GM18499 (cell line): Measurements from ENCODE around the gene VANGL1.

Experiments used
- ATAC-seq: cut with Tn5 transposase; IDR thresholded peaks from one replicate; pipeline ENCODE4 v1.9.1; 2021; ENCODE audit warnings: moderate number of reproducible peaks; ENCODE audit not compliant: insufficient read depth, unreplicated experiment

VANGL1 gene

DNA sequence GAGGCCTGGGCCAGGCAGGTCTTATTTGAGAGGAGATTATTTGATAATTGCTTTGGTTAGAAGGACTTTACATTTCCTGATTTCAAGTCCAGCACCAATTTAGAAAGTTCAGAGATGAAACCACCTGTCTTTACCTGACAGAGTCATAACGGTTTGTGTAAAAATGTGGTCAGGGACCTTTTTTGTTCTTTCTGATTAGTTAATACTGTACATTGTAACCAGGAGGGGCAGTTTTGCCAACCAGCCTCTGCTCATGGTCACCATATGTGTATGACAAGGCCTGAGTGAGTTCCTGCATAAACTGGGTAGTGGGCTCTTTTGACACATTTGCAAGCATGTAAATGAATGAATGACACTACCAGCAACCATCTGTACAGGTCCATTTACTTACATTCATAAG lies 55.8 kb downstream of the VANGL1 start:
- no peak for ATAC-seq

DNA sequence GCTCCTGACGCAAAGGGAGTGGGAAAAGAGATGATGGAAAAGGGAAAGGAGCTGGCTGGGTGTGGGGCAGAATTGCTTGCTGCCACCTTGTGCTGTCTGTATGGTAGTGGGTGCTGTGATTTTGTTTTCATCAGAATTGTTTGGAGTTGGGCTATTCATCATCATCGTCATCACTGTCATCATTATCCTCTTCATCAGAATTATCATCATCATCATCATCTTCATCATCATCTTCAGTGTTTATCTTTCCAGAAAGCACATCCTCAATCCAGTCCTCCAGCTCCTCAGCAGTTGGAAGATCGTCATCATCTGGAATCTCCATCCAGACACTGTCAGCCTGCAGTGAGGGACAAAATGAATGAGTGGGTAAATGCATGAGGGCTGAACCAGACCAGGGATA lies 59.3 kb downstream of the VANGL1 start:
- no peak for ATAC-seq

DNA sequence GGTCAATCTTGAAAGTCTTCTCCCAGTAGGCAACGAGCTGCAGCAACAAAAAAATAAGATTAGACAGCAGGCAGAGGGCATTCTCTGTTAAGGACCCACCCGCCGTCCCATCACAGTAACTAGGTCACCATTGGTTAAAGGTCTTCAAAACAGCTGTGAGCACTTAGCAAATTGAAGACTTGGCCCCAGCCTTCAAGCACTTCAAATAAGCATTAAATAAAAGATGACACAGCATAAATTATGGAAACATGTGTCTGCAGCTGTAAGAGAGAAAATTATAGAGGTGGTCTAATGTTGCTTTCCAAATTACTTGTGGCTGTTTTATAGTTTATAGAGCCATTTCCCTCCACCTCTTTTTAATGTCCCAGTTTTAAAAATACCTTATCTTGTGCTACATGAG lies 61.2 kb downstream of the VANGL1 start:
- no peak for ATAC-seq

DNA sequence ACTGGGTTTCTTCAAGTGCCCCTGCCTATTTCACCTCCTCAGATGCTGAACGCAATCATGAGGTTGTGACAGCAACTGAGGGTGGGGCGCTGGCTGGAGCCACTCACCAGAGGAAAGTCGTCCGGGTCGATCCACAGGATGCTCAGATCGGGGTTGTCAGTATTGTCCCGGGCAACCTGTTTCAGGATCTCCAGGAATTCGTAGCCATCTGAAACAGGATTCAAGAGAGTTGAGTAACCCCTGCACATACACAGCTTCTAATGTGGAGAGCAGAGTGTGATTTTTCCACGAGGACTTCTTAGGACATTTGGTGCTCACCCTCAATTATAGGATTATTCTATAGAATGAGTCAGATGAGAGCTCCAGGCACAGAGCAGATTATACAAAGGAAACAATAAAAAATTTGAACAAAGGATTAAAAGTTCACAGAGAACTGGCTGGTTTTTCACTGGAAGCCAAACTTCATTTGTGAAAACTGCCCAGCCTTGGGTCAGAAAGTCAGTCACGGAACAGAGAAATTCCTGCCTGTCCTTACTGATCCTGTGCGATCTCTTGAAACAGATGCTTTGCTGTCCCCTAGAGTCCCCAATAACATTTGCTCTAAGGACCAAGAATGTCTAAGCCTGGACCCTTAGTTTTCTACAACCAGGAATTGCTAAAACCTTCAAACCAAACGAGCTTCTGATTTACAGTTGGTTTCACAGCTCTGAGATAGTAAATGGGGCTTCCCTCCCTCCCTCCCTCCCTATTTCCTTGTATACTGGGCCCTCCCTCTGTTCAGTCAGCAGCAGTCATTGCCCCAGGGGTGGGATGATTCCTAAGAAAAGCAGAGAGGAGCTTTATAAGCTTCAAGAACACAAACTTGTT lies 63.5 kb downstream of the VANGL1 start:
- ATAC-seq = no peak

DNA sequence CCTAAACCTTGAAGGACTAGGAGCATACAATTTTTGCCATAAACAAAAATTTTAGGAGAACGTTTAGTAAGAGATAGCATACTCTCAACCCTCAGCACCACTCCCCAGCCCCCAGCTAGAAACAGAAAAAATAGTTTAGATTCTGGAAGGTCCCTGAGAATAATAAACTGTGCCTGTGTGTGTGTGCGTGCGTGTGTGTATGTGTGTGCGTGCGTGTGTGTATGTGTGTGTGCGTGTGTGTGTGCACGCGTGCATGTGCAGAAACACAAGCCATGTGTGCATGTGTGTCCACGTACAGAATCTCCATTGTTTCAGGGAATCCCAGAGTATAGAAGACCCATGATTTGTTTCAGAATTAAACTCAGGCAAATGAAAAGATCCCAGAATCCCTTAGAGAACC lies 64.2 kb downstream of the VANGL1 start:
- no peak for ATAC-seq

DNA sequence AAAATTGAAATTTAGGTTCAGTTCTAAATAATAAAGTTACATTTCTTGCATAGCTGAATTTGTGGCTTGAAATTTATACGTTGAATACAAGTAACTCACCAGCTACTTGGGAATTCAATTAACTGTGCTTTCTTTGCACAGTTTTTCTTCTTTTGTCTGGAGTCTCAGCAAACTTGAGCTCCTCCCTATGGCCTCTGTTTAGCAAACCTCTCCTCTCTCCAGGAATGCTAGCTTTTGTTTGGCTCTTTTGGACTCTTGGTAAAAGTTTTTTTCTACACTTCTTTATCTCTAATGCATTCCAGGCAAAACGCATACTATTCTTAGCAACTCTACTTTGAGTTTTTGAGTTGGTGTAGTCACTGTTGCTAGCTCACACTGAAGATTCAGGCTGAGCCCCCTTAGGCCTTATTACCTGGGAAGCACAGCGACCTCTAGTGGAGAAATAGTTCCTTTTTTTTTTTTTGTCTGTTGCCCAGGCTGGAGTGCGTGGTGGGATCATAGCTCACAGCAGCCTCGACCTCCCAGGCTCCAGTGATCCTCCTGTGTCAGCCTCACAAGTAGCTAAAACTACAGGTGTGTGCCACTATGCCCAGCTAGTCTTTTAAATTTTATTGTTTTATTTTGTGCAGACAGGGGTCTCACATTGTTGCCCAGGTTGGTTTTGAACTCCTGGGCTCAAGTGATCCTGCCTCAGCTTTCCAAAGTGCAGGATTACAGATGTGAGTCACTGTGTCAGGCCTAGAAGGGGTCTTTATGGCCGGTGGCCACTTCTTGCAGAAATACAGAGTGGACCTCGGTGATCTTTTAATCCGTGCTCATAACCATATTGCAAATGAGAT lies 65.0 kb downstream of the VANGL1 start:
- peak; percentile 74 for ATAC-seq

DNA sequence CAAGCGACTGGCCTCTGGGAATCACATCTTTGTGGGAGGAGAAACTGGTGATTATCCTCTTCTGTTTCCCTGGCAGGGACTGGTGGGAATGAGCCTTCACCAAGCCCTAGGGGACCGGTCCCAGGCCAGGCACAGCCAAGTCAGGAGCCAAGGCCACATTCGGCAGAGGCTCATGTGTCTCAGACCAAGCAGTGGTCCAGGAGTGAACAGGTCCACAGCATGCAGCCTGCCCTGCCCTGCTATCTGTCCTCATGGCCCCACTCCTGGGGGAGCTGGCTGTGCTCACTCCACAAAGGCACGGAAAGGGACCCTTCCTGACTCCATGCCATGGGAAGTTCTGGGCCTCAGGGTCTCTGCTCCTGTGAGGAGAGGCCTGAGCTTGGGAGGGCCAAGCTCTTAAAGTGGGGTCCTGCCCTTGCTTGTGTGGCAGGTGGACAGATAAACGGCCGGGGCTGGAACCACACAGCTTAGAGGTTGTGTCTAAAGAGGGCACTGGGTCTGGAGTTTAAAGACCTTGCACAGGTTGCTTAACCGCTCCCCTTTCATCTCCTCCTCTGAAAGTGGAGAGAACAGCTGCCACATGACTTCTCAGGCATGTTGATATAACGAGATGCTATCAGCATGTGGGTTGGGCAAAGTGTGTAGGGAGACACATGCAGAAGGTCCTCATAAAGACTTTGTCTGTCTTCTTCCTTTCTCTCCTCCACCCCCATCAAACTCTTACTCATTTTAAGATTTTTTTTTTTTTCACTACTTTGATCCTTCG lies 69.3 kb downstream of the VANGL1 start:
- ATAC-seq = no peak

DNA sequence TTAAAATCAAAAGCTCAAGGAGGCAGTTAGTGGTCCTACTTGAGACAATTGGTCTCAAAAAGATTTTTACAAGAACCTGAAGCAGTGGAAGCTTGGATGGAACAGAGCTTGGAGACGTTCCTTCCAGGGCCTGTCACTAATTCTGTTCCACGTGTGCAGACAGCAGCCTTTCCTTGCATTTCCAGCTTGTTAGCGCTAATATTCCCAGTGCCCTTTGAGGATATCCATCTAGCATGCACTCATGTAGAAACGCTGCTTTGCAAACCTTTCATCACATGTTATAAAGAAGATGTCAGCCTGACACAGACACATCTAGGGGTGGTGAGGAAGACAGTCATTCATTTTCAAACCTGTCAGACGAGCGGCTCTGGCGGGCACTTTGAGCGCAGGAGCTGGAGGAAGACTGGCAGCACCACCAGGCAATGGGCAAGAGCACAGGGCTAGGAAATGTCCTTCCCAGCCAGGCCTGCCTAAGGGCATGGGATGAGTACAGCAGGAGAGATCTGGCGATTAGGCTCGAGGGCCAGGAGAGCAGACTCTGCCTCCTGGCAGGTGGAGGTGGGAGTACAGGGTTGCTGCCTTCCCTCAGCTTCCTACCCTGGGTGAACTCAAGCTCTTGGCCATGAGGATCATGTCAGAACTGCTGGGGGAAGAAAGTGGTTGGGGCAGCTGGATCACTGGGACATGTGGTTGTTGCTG lies 71.3 kb downstream of the VANGL1 start:
- ATAC-seq = no peak

DNA sequence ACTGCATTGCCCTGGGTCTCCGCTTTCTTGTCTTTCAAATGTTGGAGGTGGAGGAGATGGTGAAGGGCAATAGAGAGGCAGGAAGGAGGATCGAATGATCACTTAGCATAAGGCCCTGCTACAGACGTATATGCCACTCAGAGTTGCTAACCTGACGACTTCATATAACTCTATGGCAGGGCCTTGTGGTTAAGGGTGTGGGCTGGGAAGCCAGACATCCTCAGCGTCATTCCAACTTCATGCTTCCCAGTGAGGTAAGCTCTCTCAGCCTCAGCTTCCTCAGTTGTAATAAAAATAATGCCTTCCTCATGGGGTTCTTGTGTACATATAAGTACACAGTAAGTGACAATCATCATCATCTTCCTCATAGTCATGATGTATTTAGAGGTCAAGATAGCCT lies 72.1 kb downstream of the VANGL1 start:
- ATAC-seq = no peak

DNA sequence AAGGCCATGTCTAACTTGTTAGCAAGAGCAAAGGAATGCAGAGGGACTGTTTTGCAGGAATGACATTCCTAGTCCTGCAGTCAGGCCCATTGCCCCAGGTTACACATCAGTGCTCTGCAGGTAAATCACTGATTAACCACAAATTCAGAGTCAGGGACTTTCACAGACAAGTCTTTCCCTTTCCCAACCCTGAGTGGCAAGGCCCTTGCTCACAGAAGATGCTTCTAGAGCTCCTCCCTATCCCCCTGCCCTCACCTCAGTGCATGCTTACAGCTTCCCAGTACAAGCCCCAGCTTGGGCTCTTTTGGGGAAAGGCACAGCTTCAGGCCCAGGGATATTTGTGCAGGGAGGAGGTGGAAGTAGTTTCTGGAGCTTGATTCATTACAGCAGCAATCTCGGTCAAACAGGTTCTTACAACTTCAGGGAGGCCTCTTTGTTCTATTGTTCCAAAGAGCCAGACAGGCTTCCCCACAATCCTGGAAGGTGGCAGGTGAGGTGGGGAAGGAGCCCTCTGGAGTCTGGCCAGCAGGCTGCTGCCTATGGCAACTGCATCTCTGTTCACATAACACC lies 72.9 kb downstream of the VANGL1 start:
- ATAC-seq = no peak

DNA sequence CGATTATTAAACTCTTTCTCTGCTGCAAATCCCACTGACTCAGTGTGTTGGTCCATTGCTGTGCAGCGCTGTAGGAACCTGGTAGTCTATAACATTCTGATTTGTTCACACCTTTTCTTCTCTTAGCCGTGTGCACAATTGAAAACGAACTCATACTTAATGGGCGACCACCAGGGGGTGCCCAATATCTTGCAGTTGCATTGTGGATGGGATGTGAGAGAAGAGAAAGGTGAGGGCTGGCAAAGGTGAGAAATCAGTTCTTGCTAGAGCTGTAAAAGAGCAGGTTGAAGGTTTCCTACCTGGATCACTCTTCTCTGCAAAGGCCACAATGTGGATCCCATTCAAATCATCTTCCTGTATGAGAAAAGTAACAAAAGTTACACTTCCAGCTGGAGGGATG lies 75.8 kb downstream of the VANGL1 start:
- no peak for ATAC-seq

DNA sequence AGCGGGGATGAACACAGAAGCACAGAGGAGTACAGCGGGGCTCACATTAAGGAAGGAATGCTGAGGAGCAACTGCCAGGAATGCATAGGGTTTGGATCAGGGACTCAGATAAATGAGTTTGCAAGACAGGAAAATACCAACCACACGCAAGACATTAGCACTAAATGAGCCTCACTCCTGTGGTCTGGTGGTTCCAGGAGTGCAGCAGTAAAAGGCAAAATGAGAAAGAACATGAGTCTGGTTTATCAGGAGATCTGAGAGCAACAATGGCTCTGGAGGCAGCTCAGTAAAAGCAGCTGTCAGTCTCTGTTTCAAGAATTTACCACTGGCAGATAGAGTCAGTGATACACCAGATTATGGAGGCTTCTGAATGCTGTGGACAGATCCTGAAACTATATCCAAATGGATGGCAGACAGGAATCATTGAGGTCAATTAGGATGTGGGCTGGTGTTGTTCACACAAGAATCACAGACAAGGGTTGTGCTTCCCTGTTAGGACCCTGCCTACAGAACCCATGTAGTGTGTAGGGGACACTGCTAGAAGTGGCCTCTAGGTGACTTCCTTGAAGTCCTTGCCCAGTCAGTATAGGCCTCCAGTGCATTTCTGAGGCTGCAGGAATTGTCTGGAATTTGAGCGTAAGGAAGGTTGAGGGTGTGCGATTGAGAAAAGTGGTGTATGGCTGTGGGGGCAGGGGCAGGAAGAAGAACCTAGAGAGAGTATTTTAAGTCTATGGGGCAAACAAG lies 76.4 kb downstream of the VANGL1 start:
- no peak for ATAC-seq

DNA sequence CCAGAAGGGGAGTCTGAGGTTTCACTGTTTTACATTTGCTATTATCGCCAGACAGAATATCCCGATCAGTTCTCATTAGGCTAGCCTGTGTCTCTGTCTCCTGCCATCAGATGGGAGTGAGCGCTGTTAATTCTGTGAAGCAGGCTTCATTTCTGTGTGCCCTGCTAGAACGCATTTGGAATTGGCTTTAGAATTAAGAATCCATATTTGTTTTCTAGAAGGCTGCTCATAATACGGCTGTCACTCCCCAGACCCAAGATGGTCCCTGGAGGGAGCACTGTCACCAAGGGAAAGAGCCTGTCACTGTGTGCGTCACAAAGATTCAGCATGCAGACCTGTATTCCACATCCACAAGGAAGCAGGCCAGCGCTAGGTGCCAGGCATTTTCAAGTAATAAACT lies 77.5 kb downstream of the VANGL1 start:
- no peak for ATAC-seq

DNA sequence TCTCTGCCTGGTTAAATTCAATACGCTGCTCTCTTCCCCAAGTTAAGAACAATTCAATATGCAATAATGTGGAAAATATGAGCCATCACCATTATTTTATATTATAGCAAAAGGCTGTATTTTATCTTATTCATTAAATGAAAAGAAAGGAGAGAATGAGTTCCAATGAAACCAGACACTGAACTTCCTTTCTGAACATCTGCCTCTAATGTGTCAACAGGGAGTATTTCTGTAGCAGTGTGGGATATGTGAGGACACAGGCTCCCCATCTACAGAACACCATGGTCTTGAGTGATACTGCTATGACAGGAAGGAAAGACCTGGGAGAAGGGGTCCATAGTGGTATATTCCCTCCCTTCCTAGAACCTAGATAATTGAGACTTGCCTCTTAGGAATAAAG lies 80.5 kb downstream of the VANGL1 start:
- no peak for ATAC-seq

DNA sequence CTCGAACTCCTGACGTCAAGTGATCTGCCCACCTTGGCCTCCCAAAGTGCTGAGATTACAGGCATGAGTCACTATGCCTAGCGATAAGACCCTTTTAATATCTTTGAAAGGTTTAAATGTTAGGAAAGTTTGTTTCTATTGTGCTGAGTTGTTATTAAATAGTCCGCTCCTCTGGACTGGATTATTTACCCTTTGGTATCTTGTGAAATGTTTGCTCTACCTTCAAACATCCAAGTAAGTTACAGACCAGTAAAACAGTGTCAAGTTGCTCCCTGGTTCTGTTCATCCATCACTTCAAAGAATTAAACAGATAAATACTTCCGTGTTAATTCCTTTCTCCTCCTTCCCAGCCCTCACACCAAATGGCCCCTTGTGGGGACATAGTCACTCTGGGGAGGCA lies 82.0 kb downstream of the VANGL1 start:
- no peak for ATAC-seq

DNA sequence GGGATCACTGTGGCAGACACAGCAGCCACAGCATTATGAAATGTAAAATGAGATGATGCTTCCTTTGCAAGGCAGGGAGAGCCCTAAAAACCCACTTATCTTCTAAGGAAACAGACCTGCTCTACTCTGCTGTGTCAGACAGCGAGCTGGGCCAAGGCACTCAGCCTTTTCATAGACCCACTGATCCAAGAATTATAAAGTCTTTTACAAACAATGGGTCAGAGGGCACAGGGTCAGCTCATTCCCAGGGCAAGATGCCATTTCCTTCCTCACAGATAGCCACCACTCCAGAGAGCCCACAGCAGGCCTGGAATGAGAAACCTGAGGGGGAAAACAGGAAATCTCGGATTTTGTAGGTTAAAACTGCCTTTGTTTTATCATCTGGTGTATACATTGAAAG lies 83.8 kb downstream of the VANGL1 start:
- ATAC-seq = no peak

DNA sequence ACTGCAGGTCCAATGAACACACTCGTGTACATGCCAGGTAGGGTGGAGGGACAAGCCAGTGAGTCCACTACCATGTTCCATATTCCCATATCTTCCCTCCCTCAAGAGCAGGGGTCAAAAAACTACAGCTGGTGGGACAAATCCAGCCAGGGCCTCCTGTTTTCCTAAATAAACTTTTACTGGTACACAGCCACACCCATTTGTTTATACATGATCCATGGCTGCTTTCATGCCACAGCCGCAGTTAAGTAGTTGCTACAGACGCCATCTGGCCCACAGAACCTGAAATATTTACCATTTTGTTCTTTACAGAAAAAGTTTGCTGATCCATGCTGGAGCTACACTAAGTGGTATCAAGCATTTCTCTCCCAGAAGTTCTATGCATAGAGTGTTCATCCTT lies 84.4 kb downstream of the VANGL1 start:
- ATAC-seq = no peak

DNA sequence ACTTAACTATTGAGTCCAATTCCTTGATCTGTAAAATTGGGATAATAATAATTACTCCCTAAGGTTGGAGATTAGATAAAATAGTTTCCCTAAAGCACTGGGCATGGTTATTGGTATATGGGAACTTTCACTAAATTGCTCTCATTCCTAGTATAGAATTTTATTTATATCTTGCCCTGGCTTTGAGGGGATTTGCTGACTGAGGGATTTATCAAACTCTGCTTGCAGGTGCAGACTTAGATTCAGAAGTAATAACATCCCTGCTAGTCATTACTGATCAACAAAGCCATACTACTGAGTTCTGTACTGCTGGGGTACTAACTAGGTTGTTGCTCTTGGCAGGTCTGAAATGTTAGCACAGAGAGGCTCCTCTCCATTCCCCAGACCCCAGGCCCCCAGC lies 84.8 kb downstream of the VANGL1 start:
- ATAC-seq = no peak

DNA sequence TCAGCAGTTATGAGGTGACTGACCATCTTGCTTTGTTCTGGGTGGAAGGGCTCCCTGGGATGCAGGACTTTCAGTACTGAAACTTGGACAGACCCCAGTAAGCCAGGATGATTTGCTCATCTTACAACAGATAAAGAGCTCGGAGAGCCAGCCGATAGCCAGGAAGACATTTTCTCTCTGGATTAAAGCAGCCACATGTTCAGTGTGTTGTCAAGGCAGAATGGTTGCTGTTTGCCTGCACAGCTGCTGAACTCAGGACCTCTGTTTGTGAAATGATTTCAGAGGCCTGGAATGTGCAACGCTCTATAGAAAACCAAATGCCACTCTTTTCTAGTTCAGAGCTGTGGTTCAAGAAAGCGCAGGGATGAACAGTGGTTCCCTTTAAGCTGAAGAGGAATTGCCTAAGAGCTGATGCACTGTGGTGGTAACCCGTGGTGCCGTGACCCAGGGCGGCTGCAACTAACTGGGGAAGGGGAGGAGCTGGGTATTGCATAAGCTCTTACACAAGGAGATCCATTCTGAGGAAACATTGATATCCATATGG lies 86.0 kb downstream of the VANGL1 start:
- no peak for ATAC-seq
